GM21528 (cell line): ENCODE results near the gene C19orf38.
"Not testable (repeated sequence)": the region's sequence is repeated elsewhere in the genome, so short reads cannot be mapped to it uniquely, and the experiment has no call there.

Experiments used
- ATAC-seq: cut with Tn5 transposase; IDR thresholded peaks from one replicate; pipeline ENCODE4 v1.9.1; 2021; ENCODE audit warnings: mild to moderate bottlenecking, moderate library complexity; ENCODE audit not compliant: unreplicated experiment, low FRiP score

Gene C19orf38

DNA sequence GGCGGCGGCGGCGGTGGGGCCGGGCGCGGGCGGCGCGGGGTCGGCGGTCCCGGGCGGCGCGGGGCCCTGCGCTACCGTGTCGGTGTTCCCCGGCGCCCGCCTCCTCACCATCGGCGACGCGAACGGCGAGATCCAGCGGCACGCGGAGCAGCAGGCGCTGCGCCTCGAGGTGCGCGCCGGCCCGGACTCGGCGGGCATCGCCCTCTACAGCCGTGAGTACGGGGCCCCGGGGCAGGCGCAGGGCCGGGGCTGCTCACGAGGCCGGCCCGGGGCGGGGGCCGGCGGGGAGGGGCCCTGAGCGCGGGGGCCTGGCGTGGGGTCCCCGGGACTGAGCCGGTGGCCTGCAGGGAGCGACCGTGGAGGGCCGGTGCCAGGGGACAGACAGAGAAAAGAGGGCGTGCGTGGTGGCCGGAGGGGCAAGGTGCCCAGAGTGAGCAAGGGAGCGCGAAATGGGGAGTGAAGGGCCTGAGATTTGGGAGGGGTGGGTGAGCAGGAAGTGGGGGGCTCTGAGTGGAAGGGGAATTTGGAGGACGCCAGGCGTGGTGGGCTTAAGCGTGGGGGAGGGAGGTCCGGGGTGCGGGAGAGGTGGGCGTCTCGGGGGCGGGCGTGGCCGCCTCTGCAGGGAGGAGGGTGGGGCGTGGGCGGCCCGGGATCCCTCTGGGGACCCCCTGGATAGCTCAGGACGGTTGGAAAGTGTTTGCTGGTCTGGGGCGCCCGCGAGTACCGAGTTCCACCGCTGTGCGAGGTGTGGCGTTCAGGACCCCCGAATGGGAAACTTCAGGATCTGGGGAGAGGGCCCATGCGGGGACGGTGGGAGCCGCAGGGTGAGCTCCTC is 23.7 kb downstream of the C19orf38 start:
- ATAC-seq, result peak; percentile 4

DNA sequence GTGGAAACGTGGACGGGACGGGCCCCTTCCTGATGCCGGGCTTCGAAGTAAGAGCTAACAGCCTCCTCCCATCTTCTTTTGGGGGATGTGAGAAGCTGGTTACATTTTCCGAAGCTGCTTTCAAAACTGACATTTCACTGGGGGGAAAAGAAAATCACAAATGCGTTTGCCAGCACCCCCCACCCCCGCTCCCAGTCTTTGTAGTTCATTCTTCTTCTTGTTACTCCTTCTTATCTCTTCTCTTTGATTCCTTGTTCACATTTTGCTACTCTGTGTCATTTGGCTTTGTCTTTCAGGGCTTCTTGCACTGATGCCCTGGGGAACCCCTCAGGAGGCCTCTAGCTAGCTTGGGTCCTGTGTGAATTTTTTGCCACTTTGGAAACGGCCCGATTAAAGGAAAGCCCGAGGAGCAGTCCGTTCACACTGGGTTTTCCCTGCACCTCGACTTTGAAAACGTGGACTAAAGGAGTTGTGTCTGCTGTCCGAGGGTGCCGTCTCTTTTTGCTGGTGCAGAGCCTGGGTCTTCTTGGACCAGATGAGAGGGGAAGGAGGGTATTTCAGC is 24.4 kb downstream of the C19orf38 start:
- ATAC-seq, result no peak

DNA sequence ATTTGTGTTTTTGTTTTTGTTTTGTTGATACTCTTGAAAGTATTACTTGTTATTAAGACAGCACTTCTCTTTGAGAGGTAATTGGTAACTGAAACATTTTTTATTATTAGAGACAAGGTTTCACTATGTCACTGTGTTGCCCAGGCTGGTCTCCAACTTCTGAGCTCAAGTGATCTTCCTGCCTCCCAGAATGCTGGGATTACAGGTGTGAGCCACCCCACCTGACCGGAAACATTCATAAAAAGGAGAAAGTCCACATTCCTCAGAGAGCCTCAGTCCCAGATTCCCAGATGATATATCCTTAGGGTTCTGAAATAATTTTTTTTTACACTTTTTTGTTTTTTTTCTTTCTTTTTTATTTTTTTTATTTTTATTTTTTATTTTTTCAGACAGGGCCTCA is 25.8 kb downstream of the C19orf38 start:
- no peak for ATAC-seq

DNA sequence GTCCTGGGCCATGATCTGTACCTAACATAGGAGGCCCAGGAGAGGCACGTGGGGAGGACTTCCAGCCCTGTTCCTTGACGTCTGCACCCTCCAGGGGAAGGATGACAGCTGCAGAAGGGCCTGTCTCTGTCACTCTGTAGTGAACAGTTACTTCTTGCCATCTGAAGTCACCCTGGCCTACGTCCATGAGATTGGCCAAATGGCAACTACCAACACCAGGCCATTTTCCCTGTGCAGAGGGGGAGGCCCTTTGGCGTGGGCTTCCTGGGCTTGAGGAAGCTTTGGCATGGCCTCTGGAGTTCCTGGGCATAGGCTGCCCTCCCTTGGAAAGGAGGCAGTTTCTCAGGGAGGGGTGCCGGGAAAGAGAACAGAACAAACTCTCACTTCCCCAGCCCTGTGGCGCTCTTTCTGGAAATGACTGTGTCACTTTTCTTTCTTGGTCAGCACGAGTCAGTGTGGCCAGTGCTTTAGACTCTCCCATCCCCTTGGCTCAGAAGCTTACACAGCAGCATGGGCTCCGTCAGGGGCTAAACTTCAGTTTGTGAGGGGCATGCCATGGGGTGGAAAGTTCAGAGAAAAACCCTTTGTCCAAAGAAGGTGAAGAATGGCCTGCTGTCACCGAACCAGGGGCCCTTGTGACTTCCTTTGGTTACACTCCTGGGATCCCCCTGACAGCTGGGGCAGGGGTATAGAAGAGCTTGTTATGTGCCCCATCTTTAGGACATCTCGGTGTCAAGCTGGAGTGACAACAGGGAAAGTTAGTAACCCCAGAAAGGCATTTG is 28.4 kb downstream of the C19orf38 start:
- ATAC-seq, result peak; percentile 42

DNA sequence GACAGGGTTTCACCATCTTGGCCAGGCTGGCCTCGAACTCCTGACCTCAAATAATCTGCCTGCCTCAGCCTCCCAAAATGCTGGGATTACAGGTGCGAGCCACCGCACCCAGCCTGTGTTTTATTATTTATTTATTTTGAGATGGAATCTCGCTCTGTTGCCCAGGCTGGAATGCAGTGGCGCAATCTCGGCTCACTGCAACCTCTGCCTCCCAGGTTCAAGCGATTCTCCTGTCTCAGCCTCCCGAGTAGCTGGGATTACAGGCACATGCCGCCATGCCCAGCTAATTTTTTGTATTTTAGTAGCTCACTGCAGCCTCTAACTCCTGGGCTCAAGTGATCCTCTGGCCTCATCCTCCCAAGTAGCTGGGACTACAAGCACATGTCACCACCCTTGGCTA is 29.4 kb downstream of the C19orf38 start:
- ATAC-seq, result not testable (repeated sequence)

DNA sequence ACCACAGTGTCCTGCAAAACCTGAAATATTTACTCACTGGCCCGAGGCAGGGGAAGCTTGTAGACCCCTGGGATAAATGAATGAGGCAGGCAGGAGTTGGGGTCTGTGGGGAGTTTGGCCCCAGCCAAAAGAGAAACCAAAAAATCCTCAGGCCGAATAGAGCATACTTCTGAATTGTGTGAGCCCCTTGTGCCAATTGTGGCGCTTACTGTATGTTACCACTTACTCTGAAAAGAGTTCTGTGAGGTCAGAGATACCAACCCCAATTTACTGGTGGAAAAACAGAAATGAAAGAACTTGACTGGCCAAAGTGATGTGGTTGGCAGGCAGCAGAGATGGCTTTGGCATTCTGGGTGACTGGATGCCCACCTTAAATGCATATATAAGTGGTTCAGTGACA is 30.0 kb downstream of the C19orf38 start:
- no peak for ATAC-seq

DNA sequence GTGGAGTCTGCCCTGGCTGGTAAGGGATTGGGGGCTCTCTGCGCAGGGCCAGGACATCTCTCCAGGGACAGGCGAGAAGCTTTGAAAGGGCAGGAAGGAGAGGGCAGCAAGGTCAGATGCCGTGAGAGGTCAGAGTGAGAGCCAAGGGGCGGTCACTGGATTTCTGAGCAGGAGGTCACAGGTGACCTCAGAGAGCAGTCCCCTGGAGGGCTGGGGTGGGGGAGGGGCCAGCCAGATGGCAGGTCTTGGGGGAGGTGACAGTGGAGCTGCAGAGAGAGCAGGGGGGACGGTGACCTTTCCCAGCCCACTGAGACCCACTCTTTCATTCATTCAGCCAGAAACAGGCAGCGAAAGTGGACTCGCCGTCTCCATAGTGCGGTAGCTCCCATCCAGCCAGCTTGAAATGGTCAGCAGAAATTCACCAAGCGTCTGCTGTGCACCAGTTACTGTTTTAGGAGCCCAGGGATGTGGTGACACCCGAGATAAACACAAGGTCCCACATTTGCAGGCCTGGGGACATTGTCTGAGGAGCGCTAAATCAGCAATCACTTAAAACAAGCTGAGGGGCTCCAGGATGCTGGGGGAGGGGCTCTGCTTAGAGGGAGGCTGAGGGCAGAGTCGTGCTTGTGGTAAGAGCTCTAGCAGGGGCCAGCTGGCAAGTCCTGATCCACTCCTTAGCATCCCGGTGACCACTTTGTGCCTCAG is 33.3 kb downstream of the C19orf38 start:
- ATAC-seq, result no peak

DNA sequence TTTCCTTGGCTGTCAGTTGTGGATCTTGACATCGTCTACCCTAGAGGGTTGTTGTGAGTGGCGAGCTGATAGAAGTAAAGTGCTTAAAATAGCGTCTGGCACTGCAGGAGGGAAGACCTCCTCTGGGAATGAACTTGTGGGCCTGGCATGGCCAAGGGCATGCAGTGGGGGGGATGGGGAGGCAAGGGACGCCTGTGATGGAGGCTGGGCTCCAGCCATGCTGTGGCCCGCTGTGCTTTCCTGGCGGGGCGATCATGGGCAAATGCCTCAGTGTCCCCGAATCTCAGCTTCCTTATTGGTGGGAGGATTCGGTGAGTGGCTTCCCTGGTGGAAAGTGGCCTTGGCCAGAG is 33.9 kb downstream of the C19orf38 start:
- ATAC-seq, result no peak

DNA sequence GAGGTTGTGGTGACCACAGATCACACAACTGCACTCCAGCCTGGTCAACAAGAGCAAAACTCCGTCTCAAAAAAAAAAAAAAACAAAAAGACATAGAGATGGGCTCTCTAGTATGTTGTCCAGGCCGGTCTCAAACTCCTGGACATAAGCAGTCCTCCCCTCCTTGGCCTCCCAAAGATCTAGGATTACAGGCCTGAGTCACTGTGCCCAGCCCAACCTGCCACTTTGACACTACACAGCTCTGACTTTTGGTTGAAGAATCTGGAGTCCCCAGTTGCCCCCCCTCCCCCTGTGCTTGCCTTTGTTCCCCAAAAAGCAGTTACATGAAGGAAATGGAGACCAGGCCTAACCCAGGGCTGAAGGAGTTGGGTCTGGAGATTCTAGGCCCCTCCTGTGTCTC is 36.1 kb downstream of the C19orf38 start:
- ATAC-seq, result no peak

DNA sequence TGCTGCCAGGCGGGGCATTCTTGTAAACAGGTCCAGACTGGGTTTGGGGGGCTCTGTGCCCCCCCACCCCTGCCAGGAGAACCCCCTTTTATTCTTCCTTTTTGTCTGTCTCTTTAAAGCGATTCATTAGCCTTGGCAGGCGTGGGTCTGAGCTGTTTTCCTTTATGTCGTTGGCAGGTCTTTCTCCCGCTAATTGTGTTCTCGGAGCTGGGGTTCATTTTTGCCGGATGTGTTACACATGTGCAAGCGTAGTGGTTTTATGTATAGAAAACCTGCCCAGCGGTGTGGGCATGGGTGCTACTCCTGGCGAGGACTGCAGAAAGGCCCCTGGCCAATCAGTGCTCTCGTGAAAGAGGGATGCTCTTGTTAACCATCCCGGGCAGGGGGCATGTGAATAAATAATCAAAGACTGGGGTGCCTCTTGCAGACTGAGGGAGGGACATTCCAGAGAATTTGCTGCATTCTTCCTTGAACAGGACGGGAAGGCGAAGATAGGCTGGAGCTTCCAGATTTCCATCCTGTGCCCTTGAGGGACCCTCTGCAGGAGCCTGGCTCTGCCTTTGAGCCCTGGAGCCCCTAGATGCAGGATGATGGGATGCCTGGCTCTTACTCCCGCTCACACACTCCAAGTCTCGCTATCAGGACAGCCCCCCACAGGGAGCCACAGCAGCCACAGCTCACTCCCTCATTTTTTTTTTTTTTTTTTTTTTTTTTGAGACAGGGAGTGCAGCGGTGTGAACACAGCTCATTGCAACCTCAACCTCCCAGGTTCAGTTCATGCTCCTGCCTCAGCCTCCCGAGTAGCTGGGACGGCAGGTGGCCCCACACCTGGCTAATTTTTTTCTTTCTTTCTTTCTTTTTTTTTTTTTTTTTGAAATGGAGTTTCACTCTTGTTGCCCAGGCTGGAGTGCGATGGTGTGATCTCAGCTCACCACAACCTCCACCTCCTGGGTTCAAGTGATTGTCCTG is 37.3 kb downstream of the C19orf38 start:
- no peak for ATAC-seq

DNA sequence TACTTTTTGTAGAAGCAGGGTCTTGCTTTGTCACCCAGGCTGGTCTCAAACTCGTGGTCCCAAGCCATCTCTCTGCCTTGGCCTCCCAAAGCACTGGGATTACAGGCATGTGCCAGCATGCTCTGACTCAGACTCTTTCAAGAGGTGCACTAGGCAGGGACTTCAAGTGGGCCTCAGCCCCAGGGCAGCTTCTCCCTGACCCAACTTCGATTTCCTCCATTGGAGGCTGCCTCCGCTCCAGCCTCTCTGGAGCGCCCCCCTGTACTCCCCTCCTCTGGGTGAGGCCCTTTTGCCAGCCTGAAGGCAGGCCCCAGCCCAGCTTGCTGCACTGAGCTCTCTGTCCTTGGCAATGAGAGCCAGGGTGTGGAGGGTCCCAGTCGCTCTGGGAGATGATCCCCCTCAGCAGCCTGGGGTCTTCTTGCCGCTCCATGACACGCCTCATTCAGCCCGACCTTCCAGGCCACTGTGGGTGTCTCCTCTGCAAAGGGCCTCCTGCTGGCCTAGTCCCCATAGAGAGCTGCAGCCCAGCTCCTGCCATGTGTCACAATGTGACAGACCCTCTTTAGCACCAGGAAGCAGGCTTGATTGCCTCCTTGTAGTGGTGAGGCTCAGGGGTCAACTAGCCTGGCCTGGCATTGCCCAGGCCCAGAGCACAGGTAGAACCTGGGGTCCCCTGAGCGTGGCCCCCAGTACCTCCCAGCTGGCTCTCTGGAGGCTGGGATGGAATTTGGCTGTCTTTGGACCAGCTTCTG is 39.6 kb downstream of the C19orf38 start:
- no peak for ATAC-seq

DNA sequence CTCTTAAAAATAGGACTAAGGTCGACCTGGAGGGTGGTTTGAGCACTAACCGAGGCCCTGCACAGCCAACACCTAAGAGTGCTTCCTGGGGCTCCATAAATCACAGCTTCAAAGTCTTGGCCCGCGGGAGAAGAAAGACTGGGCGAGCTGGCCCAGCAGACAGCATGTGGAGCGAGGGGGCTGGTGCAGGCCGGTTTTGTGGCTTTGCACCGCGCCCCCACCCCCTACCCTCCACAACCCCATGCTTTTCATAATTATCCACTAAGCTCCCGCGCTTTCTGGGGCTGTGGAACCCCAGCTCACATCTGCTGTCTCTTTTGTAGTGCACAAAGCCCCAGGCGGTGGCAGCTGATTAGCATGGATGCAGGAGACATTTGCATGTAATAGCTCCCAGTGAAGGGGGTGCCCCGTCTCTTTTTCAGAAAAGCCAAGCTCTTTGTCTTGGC is 40.2 kb downstream of the C19orf38 start:
- no peak for ATAC-seq

DNA sequence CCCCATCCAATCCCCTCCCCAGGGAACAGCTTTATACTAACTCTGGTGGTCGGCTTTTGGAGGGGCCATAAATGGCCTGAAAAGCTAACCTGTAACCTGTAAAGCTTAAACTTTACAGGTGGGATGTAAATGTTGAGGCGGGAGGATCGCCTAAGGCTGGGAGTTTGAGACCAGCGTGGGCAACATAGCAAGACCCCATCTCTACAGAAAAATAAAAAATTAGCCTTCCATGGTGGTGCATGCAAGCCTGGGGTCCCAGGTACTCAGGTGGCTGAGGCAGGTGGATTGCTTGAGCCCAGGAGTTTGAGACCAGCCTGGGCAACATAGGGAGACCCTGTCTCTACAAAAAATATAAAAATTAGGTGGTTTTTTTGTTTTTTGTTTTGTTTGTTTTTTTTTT is 41.7 kb downstream of the C19orf38 start:
- ATAC-seq, result no peak

DNA sequence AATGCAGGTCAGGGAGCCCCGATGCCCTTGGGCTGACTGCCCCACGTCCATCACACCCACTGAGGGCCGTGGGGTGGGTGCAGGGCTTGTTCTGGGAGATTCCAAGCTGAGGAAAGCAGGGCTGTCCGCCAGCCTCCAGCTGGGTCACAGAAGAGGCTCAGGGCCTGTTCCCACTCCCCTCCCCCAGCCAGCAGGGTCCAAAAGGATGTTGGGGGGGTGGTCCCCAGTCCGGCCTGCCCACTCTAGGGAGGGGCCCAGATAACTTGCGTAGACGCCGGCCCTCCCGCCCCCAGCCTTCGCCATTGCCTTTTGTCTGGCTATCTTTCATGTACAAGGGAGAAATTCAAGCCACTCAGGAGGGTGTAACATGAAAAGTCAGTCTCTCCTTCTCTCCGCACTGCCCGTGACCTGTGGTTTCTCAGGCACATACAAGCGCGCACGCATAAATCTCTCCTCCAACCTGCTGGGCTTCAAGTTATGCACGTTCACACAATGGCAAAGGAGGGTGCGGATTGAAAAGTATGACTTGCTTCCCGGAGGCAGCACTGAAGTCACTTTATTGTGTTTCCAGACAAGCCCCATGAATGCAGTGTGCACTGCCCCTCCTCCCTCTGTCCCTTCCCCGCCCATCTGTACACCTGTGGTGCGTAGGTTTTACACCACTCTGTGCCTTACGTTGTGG is 43.3 kb downstream of the C19orf38 start:
- no peak for ATAC-seq

DNA sequence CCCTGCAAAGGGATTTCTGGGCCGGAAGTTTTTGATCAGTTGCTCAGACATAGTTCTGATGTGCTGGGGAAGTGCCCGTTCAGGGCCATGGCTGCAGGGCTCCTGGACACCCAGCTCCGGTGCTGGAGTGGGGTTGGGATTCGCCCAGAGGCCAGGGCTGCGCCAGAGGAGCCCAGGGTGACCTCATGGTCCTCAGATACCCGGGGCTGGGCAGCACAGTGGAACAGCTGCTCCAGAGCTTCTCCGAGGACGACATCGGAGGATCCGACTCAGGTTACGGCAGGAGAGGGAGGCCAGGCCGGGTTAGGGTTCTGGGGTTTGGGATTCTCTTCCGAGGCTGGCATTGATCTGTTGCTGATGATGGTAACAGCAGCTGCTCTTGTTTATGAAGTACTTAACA is 44.0 kb downstream of the C19orf38 start:
- no peak for ATAC-seq

DNA sequence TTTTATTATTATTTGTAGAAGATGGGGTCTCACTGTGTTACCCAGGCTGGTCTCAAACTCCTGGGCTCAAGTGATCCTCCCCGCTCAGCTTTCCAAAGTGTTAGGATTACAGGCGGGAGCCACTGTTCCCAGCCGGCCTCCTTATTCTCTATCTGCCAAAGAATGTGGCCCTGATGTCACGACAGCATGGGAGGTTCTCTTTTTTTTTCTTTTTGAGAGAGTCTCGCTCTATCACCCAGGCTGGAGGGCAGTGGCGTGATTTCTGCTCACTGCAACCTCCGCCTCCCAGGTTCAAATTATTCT is 46.6 kb downstream of the C19orf38 start:
- no peak for ATAC-seq

DNA sequence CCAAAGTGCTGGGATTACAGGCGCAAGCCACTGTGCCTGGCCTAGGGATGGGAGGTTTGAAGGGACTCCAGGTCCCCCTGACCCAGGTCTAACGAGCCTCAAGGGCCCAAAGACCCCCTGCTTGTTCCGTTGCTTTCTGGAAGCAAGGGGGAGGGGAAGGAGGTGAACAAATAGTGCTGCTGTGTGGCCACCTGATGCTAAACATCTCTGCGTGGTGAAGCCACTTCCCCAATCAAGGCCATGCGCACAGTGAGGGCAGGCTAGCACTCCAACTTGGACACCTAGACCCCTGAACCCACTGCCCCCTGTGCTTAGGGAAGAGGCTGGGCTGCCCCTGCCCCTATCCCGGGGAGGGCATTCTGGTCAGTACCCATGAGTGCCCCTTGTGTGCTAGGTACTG is 47.1 kb downstream of the C19orf38 start:
- ATAC-seq, result no peak

DNA sequence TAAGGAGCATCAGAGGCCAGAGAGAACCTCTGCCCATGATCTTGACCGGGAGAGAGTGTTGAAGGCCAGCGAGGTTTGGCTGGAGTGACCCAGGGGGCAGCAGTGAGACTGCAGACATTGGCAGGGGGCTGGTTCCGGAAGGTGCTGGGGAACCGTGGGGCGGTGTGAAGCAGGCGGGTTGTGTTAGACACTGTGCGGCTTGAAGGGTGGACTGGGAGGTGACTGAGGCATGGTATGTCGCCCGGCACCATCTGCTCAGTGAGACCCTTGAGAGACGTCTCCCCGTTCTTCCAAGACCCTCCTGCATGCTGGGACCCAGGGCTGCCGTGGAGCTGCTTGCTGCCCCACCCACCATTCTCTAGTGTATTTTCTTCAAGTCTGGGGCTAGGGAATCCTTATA is 47.7 kb downstream of the C19orf38 start:
- no peak for ATAC-seq
